ENCODE measurements around the gene DSP. TPM values are rescaled to one million over a fixed set of nuclear protein-coding genes. Genes with fewer than 3 reads are reported as not detected.

DSP gene
- total RNA-seq, 1 donor from 2014 or later = 21.4 TPM

- ATAC-seq = no peak
- no peak overlapping the region for H3K27ac ChIP-seq
- DNase-seq = no peak
- H3K27me3 ChIP-seq = peaks cover 3% of the 10 kb centered on the region
- no peak overlapping the region for H3K4me3 ChIP-seq
- H3K9me3 ChIP-seq = no peaks in the 10 kb centered on the region
- no peaks in the 10 kb centered on the region for H3K4me1 ChIP-seq
- intact Hi-C loops (cut with DNase I) = no loop called here
- TF ChIP-seq, protein P1, sequence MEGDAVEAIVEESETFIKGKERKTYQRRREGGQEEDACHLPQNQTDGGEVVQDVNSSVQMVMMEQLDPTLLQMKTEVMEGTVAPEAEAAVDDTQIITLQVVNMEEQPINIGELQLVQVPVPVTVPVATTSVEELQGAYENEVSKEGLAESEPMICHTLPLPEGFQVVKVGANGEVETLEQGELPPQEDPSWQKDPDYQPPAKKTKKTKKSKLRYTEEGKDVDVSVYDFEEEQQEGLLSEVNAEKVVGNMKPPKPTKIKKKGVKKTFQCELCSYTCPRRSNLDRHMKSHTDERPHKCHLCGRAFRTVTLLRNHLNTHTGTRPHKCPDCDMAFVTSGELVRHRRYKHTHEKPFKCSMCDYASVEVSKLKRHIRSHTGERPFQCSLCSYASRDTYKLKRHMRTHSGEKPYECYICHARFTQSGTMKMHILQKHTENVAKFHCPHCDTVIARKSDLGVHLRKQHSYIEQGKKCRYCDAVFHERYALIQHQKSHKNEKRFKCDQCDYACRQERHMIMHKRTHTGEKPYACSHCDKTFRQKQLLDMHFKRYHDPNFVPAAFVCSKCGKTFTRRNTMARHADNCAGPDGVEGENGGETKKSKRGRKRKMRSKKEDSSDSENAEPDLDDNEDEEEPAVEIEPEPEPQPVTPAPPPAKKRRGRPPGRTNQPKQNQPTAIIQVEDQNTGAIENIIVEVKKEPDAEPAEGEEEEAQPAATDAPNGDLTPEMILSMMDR (IDR thresholded peaks at IDR 0.05) = no peak
- H3K36me3 ChIP-seq = no peaks in the 10 kb centered on the region
Observed at GRCh38 chr6:7529141-7529540, 12.3 kb upstream of the DSP start.

DNA sequence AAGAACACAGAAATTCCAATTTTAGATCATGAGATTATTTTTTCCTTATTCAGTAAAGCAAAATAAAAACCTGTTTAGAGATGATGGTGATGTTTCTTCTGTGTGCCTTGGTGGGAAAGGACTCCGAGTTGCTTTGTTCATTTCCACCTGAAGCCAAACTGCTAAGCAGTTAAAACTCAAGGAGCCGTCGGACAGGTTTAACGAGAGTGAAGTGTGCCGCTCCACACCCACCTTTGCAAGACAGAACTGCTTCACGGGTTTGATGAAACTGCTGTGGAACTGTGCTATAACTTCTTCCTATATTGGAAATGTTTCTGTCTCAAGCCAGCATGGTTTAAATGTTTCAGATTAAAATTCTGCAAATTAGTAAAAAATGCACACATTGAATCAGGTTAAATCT lies 9.2 kb upstream of the DSP start:
- peak; percentile 90 for ATAC-seq
- H3K27ac ChIP-seq = no peak overlapping the region
- H3K27me3 ChIP-seq = peaks cover 5% of the 10 kb centered on the region
- H3K4me3 ChIP-seq = no peak overlapping the region
- no peaks in the 10 kb centered on the region for H3K4me1 ChIP-seq
- peak; percentile 70 for DNase-seq
- no peaks in the 10 kb centered on the region for H3K36me3 ChIP-seq
- intact Hi-C loops (cut with DNase I) = no loop called here
- TF ChIP-seq, protein P1 (IDR thresholded peaks at IDR 0.05) = no peak
- no peaks in the 10 kb centered on the region for H3K9me3 ChIP-seq

DNA sequence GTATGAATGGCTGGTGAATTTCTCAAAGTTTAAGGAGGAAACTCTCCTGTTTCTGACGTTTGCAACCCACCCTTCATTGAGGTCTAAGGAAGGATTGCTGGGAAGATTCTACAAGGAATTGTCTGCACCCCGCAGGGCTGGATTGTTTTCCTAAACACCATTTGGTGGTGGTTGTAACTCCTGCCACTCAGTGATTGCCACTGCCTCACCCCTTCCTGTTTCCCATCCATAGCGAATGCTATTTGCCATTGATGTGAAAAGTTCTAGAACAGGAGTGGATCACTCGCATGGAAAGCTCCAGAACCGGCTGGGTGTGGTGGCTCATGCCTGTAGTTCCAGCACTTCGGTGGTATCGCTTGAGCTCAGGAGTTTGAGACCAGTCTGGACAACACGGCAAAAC lies 8.7 kb upstream of the DSP start:
- Histone ChIP-seq H3K4me3 (no peak overlapping the region), H3K36me3 (no peaks in the 10 kb centered on the region), H3K4me1 (no peaks in the 10 kb centered on the region), H3K9me3 (no peaks in the 10 kb centered on the region), H3K27me3 (peaks cover 5% of the 10 kb centered on the region), H3K27ac (no peak overlapping the region)
- ATAC-seq (no peak), DNase-seq (no peak)
- intact Hi-C loops (cut with DNase I) = no loop called here
- TF ChIP-seq, protein P1 (IDR thresholded peaks at IDR 0.05) = no peak

- H3K9me3 ChIP-seq = no peaks in the 10 kb centered on the region
- TF ChIP-seq, protein P1 (IDR thresholded peaks at IDR 0.05) = no peak
- H3K27ac ChIP-seq = no peak overlapping the region
- ATAC-seq (no peak), DNase-seq (no peak)
- no peak overlapping the region for H3K4me3 ChIP-seq
- intact Hi-C loops (cut with DNase I) = no loop called here
- H3K36me3 ChIP-seq = no peaks in the 10 kb centered on the region
- peaks cover 13% of the 10 kb centered on the region for H3K27me3 ChIP-seq
- H3K4me1 ChIP-seq = no peaks in the 10 kb centered on the region
Observed at GRCh38 chr6:7534192-7534591, 7.3 kb upstream of the DSP start.

- no peak for ATAC-seq
- H3K4me3 ChIP-seq = no peak overlapping the region
- peaks cover 26% of the 10 kb centered on the region for H3K27me3 ChIP-seq
Observed at GRCh38 chr6:7535498-7535897, 6.0 kb upstream of the DSP start.

More at GRCh38 chr6:7535498-7535897, 6.0 kb upstream of the DSP start:
- H3K9me3 ChIP-seq = no peaks in the 10 kb centered on the region
- intact Hi-C loops (cut with DNase I) = no loop called here
- no peaks in the 10 kb centered on the region for H3K36me3 ChIP-seq
- no peak for DNase-seq
- no peak overlapping the region for H3K27ac ChIP-seq
- no peaks in the 10 kb centered on the region for H3K4me1 ChIP-seq
- TF ChIP-seq, protein P1 (IDR thresholded peaks at IDR 0.05) = no peak
